Activated CD4-positive, alpha-beta T cell treated with anti-CD3 and anti-CD28 coated beads, Interleukin-10, Interleukin-2, amounts not matched to agents 100 ng/mL and 50 ng/mL, durations not matched to agents 16 hours and 8 hours (primary cell): ENCODE data around the gene AGAP3.

Source experiments
- DNase-seq: peaks from one replicate; pipeline ENCODE4 v3.0.0-alpha.2; 2020

Gene AGAP3

GRCh38 chr7:151192002-151192539, 105.8 kb downstream of the AGAP3 start:
- no peak for DNase-seq

- no peak for DNase-seq
Measured at GRCh38 chr7:151193203-151193978, 107.1 kb downstream of the AGAP3 start.
